ENCODE measurements around the gene CDIPT. TPM values are rescaled to one million over a fixed set of nuclear protein-coding genes. Genes with fewer than 3 reads are reported as not detected.
"Not testable (repeated sequence)": the region's sequence is repeated elsewhere in the genome, so short reads cannot be mapped to it uniquely, and the experiment has no call there.

The CDIPT gene, protein sequence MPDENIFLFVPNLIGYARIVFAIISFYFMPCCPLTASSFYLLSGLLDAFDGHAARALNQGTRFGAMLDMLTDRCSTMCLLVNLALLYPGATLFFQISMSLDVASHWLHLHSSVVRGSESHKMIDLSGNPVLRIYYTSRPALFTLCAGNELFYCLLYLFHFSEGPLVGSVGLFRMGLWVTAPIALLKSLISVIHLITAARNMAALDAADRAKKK
- 328 TPM for polyA plus RNA-seq (2012; ENCODE audit: insufficient read depth, insufficient read length, low read depth)

- DNase-seq = peak; percentile 96
- H3K9me3 ChIP-seq = no peaks in the 10 kb centered on the region
- TF ChIP-seq, protein P1, sequence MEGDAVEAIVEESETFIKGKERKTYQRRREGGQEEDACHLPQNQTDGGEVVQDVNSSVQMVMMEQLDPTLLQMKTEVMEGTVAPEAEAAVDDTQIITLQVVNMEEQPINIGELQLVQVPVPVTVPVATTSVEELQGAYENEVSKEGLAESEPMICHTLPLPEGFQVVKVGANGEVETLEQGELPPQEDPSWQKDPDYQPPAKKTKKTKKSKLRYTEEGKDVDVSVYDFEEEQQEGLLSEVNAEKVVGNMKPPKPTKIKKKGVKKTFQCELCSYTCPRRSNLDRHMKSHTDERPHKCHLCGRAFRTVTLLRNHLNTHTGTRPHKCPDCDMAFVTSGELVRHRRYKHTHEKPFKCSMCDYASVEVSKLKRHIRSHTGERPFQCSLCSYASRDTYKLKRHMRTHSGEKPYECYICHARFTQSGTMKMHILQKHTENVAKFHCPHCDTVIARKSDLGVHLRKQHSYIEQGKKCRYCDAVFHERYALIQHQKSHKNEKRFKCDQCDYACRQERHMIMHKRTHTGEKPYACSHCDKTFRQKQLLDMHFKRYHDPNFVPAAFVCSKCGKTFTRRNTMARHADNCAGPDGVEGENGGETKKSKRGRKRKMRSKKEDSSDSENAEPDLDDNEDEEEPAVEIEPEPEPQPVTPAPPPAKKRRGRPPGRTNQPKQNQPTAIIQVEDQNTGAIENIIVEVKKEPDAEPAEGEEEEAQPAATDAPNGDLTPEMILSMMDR (IDR thresholded peaks at IDR 0.05; ENCODE audit: low read depth, low read length) = peak; percentile 68
Observed at GRCh38 chr16:29862884-29863668, at the start of gene CDIPT. Gene CDIPT (minus strand): TSS chr16:29863226. CDS start chr16:29862857, 369 bp downstream.

GRCh38 chr16:29912087-29912486, 49.1 kb upstream of the CDIPT start:
- no peaks in the 10 kb centered on the region for H3K27me3 ChIP-seq
- no peak overlapping the region for H3K4me3 ChIP-seq (ENCODE audit: low read depth, low read length)
- TF ChIP-seq, protein P1 (IDR thresholded peaks at IDR 0.05; ENCODE audit: low read depth, low read length) = no peak
- no peak for DNase-seq
- peaks cover 9% of the 10 kb centered on the region for H3K36me3 ChIP-seq
- H3K9me3 ChIP-seq = no peaks in the 10 kb centered on the region
- H3K4me1 ChIP-seq = no peaks in the 10 kb centered on the region

More at GRCh38 chr16:29862884-29863668, at the start of gene CDIPT:
- H3K4me3 ChIP-seq (ENCODE audit: low read depth, low read length) = peak within 1 kb of the TSS; percentile 84
- no peaks in the 10 kb centered on the region for H3K27me3 ChIP-seq
- H3K36me3 ChIP-seq = peaks cover 22% of the 10 kb centered on the region
- peaks cover 2% of the 10 kb centered on the region; the same call in 1 of the 2 replicates for H3K4me1 ChIP-seq

GRCh38 chr16:29911676-29912010, 48.6 kb upstream of the CDIPT start:
- Histone ChIP-seq H3K36me3 (peaks cover 14% of the 10 kb centered on the region), H3K9me3 (no peaks in the 10 kb centered on the region), H3K4me3 (ENCODE audit: low read depth, low read length) (no peak overlapping the region), H3K4me1 (no peaks in the 10 kb centered on the region), H3K27me3 (no peaks in the 10 kb centered on the region)
- TF ChIP-seq, protein P1 (IDR thresholded peaks at IDR 0.05; ENCODE audit: low read depth, low read length) = no peak
- no peak for DNase-seq

GRCh38 chr16:29910819-29911675, 48.0 kb upstream of the CDIPT start:
- DNase-seq = no peak
- Histone ChIP-seq H3K36me3 (peaks cover 16% of the 10 kb centered on the region), H3K4me1 (no peaks in the 10 kb centered on the region), H3K4me3 (ENCODE audit: low read depth, low read length) (no peak overlapping the region), H3K27me3 (no peaks in the 10 kb centered on the region), H3K9me3 (no peaks in the 10 kb centered on the region)
- TF ChIP-seq, protein P1 (IDR thresholded peaks at IDR 0.05; ENCODE audit: low read depth, low read length) = no peak; the same call in 1 of the 2 replicates

GRCh38 chr16:29909851-29910250, 46.8 kb upstream of the CDIPT start:
- DNase-seq = not testable (repeated sequence)

DNA sequence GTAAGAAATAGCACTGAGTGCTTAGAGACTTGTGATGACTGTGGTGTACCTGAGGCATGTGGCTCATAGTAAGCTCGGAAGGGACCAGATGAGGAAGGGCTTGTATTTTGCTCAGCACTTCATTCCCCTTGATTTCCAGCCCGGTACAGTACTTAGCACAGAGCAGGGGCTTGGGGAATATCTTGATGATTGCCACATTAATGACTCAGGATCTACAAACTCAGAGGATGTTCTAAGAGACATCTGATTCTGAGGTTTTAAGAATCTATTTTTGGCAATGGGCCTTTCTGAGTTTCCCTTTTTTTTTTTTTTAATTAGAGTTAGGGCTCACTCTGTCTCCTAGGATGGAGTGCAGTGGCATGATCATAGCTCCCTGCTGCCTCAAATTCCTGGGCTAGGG, 46.4 kb upstream of the CDIPT start:
- Histone ChIP-seq H3K9me3 (no peaks in the 10 kb centered on the region), H3K27me3 (no peaks in the 10 kb centered on the region), H3K4me3 (ENCODE audit: low read depth, low read length) (no peak overlapping the region), H3K36me3 (peaks cover 24% of the 10 kb centered on the region), H3K4me1 (no peaks in the 10 kb centered on the region)
- DNase-seq = no peak
- TF ChIP-seq, protein P1 (IDR thresholded peaks at IDR 0.05; ENCODE audit: low read depth, low read length) = no peak

More at GRCh38 chr16:29909851-29910250, 46.8 kb upstream of the CDIPT start:
- peaks cover 21% of the 10 kb centered on the region for H3K36me3 ChIP-seq
- not testable (repeated sequence) for H3K9me3 ChIP-seq; H3K4me1 ChIP-seq; H3K27me3 ChIP-seq; H3K4me3 ChIP-seq (ENCODE audit: low read depth, low read length)
